Ovary (tissue), 3 donors: Measurements from ENCODE around the gene DMKN.
"Not testable (repeated sequence)": the region's sequence is repeated elsewhere in the genome, so short reads cannot be mapped to it uniquely, and the experiment has no call there.

ENCODE experiments used
- EP300 ChIP-seq: sonication (generic); formaldehyde crosslinking; IDR thresholded peaks from one replicate; pipeline ENCODE4 v1.6.1; 2017; ENCODE audit warnings: antibody characterized with exemption
- POLR2A ChIP-seq: fragments of 450-650 bp; IDR thresholded peaks from one replicate; pipeline ENCODE4 v1.6.1; 2017; ENCODE audit warnings: antibody characterized with exemption, mild to moderate bottlenecking, moderate library complexity
- TF ChIP-seq, protein P1 (sequence below), 3 donors: fragments of 450-650 bp in 2 of 3; fragments of 200-600 bp in 1 of 3; IDR thresholded peaks; one replicate each; pipeline versions ENCODE4 v1.5.1 to v1.8.0; 2016 to 2022; ENCODE audit warnings: antibody characterized with exemption in 3 of 3, mild to moderate bottlenecking in 1 of 3
- donor health status: DM: no; HTN: no; CAD: no.

DNA sequence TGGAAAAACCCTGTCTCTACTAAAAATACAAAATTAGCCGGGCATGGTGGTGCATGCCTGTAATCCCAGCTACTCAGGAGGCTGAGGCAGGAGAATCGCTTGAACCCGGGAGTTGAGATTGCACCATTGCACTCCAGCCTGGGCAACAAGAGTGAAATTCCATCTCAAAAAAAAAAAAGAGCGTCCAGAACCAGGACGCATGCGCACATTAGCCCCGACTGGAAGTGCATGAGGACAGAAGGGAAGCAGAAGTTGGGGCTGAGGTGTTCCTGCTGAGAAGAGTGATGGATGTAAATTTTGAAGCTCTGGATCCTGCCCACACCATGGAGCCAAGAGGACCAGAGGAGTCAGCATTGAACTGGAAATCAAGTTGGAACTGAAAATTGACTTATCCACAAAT, 38.9 kb downstream of the DMKN start:
- not testable (repeated sequence) for TF ChIP-seq POLR2A, EP300
- TF ChIP-seq, protein P1, sequence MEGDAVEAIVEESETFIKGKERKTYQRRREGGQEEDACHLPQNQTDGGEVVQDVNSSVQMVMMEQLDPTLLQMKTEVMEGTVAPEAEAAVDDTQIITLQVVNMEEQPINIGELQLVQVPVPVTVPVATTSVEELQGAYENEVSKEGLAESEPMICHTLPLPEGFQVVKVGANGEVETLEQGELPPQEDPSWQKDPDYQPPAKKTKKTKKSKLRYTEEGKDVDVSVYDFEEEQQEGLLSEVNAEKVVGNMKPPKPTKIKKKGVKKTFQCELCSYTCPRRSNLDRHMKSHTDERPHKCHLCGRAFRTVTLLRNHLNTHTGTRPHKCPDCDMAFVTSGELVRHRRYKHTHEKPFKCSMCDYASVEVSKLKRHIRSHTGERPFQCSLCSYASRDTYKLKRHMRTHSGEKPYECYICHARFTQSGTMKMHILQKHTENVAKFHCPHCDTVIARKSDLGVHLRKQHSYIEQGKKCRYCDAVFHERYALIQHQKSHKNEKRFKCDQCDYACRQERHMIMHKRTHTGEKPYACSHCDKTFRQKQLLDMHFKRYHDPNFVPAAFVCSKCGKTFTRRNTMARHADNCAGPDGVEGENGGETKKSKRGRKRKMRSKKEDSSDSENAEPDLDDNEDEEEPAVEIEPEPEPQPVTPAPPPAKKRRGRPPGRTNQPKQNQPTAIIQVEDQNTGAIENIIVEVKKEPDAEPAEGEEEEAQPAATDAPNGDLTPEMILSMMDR (IDR thresholded peaks at IDR 0.05): not testable (repeated sequence)
